Stimulated activated CD8-positive, alpha-beta memory T cell treated with anti-CD3 and anti-CD28 coated beads, Interleukin-4, amount 100 ng/mL, for 24 hours (primary cell): ENCODE measurements around the gene IL17RE.
"Not testable (repeated sequence)": the region's sequence is repeated elsewhere in the genome, so short reads cannot be mapped to it uniquely, and the experiment has no call there.

Experiments
- DNase-seq: peaks from one replicate; pipeline ENCODE4 v3.0.0-alpha.2; 2020; ENCODE audit warnings: low read depth

Gene IL17RE

GRCh38 chr3:9933561-9934234 is 31.1 kb downstream of the IL17RE start, which contains the start of gene CRELD1:
Gene CRELD1 (plus strand): TSS chr3:9933834. CDS start chr3:9934439, 605 bp downstream.
- peak; percentile 94 for DNase-seq

GRCh38 chr3:9934235-9934621 is 31.6 kb downstream of the IL17RE start:
- no peak for DNase-seq

- DNase-seq = no peak
Measured at GRCh38 chr3:9934993-9935392, 32.3 kb downstream of the IL17RE start.

GRCh38 chr3:9935966-9936510 is 33.4 kb downstream of the IL17RE start:
- DNase-seq = no peak

- no peak for DNase-seq
Measured at GRCh38 chr3:9937486-9938238, 35.0 kb downstream of the IL17RE start.

- DNase-seq = no peak
Measured at GRCh38 chr3:9938966-9939365, 36.3 kb downstream of the IL17RE start.

GRCh38 chr3:9939906-9940305 is 37.3 kb downstream of the IL17RE start:
- DNase-seq = not testable (repeated sequence)

GRCh38 chr3:9940746-9941145 is 38.1 kb downstream of the IL17RE start:
- no peak for DNase-seq

- DNase-seq = no peak
Measured at GRCh38 chr3:9942164-9942563, 39.5 kb downstream of the IL17RE start.

- no peak for DNase-seq
Measured at GRCh38 chr3:9942934-9943690, 40.5 kb downstream of the IL17RE start.

- DNase-seq = no peak
Measured at GRCh38 chr3:9944271-9944670, 41.6 kb downstream of the IL17RE start.

GRCh38 chr3:9945358-9945757 is 42.7 kb downstream of the IL17RE start:
- DNase-seq = no peak

- peak; percentile 75 for DNase-seq
Measured at GRCh38 chr3:9946112-9947024, 43.7 kb downstream of the IL17RE start.

GRCh38 chr3:9947025-9947995 is 44.7 kb downstream of the IL17RE start:
- no peak for DNase-seq

- no peak for DNase-seq
Measured at GRCh38 chr3:9948586-9948985, 45.9 kb downstream of the IL17RE start.

- no peak for DNase-seq
Measured at GRCh38 chr3:9949115-9949514, 46.5 kb downstream of the IL17RE start.

GRCh38 chr3:9949626-9950025 is 47.0 kb downstream of the IL17RE start:
- DNase-seq = no peak

- DNase-seq = no peak
Measured at GRCh38 chr3:9951126-9951525, 48.5 kb downstream of the IL17RE start.

- DNase-seq = no peak
Measured at GRCh38 chr3:9951598-9951961, 48.9 kb downstream of the IL17RE start.
